Hematopoietic multipotent progenitor cell treated with erythropoietin and hydrocortisone succinate and interleukin-3 and kit ligand, for 17 days (in vitro differentiated cells): ENCODE data around the gene NUP42.

Source experiments
- DNase-seq: peaks from one replicate; pipeline ENCODE4 v3.0.0-alpha.2; 2015; ENCODE audit warnings: low spot score

The NUP42 gene

GRCh38 chr7:23234569-23235296 is 52.9 kb downstream of the NUP42 start:
- no peak for DNase-seq

GRCh38 chr7:23235813-23236221 is 54.0 kb downstream of the NUP42 start:
- no peak for DNase-seq

GRCh38 chr7:23237000-23237399 is 55.2 kb downstream of the NUP42 start:
- no peak for DNase-seq

- no peak for DNase-seq
Observed at GRCh38 chr7:23238983-23239652, 57.3 kb downstream of the NUP42 start.

- no peak for DNase-seq
Observed at GRCh38 chr7:23239698-23240097, 57.9 kb downstream of the NUP42 start.

- no peak for DNase-seq
Observed at GRCh38 chr7:23242321-23242720, 60.5 kb downstream of the NUP42 start.

- no peak for DNase-seq
Observed at GRCh38 chr7:23242935-23243334, 61.1 kb downstream of the NUP42 start.

- no peak for DNase-seq
Observed at GRCh38 chr7:23246555-23246954, 64.7 kb downstream of the NUP42 start, which contains the start of gene GPNMB. TSS of gene GPNMB (plus strand) at chr7:23246775. CDS start at chr7:23246858, 83 bp downstream.

GRCh38 chr7:23247046-23247602 is 65.3 kb downstream of the NUP42 start:
- DNase-seq = no peak

GRCh38 chr7:23247603-23248335 is 65.9 kb downstream of the NUP42 start:
- DNase-seq = no peak

- no peak for DNase-seq
Observed at GRCh38 chr7:23249486-23249885, 67.6 kb downstream of the NUP42 start.
